Hippocampal formation (tissue), 2 donors: Measurements from ENCODE around the gene LPIN1.
"Not testable (repeated sequence)": the region's sequence is repeated elsewhere in the genome, so short reads cannot be mapped to it uniquely, and the experiment has no call there.

Experiments
- DNase-seq, 2 donors: peaks; one replicate each; lab custom pipeline; 2025; lab: John Stamatoyannopoulos, UW

LPIN1 gene

DNA sequence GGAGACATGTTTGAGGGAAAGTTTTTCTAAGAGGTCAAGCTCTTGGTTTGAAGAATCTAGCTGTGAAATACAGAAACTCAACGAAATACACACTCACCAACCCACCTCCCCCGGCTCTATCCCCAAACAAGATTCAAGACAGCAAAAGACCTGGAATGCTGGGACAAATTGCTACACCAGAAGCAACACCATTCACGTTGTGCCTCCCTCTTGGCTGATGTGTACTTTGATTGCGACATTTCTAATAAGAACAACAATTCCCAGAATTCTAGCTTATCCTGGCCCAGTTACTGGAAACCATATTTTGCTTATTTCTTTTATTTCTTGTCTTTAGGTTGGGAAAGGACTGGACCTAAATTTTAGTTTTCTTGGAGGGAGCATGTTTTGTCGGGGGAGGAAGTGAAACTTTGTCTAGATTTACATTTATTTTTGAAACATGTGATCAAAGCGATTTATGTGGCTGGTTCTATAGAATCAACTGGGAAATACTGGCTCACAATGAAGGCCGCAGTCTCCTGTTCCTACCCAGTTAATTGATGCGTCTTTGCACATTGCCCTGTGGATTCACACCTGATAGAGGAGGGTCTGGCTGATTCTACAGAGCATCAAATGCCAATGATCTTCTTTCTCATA lies 29.6 kb upstream of the LPIN1 start:
- no peak for DNase-seq

DNA sequence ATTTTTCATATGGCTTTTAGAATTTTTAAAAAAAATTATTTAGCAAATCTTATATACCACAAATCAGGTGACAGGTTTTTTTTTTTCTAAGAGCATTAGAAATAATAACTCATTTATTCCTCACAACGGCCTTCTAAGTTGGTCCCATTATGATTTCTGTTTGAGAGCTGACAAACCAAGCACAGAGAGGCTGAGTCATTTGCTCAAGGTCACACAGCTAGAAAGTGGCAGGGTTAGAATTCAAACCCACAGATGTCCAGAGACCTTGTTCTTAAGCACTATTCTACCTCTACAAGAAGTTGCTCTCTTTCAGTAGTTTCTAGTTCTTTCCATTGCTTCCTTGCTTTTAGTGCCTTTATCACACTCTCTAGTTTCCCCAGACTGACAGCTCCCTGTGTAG lies 28.8 kb upstream of the LPIN1 start:
- no peak for DNase-seq

DNA sequence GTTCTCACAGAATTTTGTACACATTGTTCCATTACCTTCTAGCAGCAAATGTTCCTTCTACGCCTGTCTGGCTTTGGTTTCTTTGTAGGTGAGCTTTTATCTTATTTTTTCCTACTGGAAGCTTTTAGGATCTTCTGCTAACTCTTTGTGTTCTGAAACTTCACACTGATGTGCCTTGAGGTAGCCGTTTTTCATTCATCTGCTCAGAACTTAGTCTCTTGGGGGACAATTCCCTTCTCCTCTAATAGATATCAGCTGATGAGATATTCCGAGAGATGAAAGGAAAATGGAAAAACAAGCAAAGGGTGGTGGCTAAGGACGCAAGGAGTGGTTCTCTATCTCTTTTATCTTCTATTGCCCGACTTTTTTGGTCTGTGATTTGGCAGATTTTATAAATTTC lies 27.8 kb upstream of the LPIN1 start:
- DNase-seq = no peak

DNA sequence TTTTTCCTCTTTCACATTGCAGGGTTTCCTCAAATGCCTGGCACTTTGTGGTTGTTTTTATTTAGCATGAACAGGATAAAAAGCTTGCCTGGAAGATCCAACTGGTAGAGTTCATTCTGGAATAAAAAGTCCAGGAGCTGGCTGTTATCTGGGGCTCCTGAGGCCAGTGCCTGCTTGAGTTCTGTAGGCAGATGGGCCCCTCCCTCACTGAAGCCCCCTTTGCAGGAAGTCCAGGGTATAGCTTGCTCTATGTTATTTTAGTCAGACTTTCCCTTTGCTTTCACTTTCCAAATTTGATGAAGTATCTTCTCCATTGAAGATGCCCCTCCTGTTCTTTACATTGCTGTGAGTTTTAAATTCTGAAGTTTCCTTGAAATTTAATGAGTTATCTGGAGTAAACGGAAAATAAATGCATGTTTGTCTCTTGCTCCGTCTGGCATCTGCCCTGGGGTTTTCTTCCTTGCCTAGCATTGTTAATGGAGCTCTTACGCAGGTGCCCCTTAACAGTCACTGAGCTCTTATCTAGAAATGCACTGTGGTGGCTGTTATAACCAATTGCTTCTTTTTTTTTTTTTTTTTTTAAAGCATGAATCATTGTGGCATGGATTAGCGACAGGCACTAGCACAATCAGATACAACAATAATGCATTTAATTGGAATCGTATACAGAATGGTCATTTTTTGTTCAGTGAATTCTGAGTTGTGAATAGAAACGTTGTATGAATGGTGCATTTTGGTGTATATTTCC lies 27.0 kb upstream of the LPIN1 start:
- no peak for DNase-seq

DNA sequence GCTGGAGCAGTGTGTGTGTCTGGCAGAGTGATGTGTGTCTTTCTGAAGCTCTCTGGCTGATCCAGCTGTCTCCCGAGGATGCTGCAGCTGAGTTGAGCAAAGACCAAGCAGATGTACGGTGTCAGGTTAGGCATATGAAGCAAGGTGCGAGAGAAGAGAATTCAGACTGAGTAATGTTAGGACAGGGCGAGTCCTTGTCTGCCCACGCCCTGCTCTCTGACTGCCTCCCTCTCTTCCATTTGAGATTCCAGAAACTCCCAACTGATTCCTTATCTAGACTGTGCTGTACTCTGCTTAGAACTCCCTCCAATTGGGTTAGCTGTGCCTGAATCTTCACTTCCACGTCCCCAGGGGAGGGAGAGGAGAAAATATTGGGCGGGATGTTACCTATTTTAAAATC lies 25.7 kb upstream of the LPIN1 start:
- DNase-seq = no peak

DNA sequence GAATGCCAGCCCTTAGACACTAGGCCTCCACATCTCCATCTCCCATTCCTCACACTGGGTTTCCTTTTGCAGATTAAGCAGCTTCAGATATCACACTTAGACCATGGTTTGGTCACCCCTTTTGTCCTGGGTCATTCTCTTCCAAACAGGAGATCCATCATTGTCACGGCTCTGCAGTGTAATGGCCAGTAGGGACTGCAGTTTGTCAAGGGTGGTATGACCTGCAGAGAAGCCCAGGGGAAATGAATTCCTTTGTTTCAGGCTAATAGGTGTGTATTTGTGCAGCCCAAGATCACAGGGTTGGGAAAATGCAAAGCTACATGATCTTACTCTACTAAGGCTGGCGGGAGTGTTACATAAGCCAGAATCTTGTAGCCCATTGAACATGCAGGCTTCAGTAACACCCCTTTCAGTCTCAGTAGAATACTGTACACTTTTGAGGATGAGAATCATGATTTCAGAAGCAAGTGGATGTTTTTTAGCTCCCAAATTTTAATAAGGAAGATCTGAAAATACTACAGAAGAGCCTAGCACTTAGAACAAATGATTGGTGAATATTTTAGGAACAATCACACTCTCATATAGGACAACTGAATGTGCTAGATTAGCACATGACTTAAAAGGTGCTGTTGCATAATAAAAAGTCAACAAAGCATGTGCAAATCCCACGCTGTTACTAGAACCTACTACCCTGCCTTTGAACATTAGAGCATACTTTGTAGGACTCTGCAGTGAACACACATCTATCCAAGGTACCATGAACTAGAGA lies 24.0 kb upstream of the LPIN1 start:
- DNase-seq = no peak

DNA sequence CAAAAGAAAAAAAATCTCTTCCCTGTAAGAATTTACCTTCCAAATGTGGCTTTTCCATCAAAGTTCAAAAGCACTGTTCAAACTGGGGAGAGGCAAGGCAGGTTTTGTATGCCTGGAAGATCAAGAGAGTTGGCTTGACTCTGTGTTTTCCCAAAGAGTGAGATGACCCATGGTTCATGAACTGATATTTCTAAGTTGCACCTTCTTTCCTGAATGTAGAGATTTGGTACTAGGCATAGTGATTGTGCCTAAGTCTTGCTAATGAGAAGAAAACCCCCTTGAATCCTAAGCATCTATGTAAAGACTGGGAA lies 23.4 kb upstream of the LPIN1 start:
- no peak for DNase-seq

DNA sequence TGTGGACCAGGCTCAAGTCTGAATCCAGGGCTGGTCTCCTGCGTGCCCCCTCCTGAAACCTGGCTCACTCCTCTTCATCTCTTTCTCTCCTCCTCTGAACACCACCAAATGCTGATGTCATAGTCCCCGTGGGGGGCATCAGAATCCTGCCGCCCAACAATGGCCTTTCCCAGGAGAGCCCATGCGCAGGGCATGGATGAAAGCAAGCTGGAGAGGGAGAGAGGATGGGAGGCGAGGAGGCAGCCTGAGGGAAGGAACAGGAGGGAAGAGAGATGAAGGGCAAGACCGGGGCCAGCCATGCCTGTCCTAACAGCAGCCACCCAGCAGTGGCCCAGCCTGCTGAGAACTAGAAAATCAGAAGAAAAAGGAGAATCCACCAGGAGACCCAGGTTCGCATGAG lies 22.3 kb upstream of the LPIN1 start:
- DNase-seq = no peak

DNA sequence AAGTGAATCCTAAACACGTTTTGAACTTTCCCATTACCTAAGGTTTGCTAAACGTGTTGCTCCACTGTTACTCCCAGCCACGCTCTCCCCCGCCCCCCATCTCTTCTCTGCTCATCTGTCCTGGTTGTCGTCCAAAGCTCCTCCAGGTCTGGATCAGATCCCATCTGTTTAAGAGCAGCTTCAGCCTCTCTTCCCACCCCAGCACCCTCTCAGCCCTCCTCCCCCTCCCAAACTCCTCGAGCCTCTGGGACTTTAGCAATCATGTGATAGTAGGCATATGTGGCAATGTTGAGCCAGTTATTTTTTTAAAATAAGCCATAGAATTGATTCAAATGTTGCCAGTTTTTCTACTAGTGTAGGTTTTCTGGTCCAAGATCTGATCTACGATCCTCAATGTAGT lies 20.0 kb upstream of the LPIN1 start:
- DNase-seq = no peak

DNA sequence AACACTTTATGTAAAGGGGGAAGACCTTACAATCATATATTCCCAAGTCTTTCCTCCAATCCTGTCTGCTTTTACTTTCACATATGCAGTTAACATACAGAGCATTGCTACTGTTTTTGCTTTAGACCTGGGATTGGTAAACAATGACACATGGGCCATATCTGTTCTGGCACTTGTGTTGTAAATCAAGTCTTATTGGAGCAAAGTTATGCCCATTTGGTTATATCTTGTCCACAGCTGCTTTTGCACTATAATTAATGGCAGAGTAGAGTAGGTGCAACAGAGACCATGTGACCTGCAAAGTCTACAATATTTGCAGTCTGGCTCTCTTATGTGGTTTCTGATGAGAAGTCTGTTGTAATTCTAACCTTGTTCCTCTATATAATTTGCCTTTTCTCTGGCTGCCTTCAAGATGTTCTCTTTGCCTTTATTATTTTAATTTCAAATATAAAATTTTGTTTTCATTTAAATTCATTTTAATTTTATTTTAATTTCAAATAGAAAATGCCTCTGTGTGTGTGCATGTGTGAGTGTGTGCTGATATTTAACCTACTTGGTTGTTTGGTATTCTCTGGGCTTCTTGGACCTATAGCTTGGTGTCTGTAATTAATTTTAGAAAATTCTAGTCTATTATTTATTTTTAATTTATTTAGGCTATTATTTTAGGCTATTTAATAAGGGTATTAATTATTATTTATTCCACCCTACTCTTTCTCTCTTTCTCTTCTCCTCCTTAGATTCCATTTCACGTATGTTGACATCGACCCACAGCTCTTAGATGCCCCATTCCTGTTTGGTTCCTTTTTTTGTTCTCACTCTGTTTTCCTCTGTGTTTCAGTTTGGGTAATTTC lies 16.8 kb upstream of the LPIN1 start:
- DNase-seq = no peak

DNA sequence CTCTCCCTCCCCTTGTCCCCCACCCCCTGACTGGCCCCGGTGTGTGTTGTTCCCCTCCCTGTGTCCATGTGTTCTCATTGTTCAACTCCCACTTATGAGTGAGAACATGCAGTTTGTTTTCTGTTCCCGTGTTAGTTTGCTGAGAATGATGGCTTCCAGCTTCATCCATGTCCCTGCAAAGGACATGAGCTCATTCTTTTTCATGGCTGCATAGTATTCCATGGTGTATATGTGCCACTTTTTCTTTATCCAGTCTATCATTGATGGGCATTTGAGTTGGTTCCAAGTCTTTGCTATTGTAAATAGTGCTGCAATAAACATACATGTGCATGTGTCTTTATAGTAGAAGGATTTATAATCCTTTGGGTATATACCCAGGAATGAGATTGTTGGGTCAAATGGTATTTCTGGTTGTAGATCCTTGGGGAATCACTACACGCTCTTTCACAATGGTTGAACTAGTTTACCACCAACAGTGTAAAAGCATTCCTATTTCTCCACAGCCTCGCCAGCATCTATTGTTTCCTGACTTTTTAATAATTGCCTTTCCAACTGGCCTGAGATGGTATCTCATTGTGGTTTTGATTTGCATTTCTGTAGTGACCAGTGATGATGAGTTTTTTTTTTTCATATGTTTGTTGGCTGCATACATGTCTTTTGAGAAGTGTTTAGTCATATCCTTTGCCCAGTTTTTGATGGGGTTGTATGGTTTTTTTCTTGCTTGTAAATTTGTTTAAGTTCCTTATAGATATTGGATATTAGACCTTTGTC lies 15.0 kb upstream of the LPIN1 start:
- DNase-seq = not testable (repeated sequence)

DNA sequence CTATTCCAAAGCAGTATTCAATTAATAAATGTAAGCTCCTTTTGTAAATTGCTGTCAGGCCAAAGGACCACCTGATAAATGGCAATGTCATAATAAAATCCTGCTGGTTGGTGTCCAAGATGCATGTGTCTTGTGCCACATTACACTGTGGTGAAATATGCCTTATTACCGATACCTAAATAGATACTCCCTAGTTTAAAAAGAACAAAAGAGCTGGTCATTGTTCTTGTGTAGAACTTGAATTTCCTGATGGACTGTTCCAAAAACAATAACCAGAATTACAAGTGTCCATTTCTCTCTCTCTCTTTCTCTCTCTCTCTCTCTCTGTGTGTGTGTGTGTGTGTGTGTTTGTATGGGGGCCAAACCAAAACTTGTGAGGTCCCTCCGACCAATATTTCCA lies 13.8 kb upstream of the LPIN1 start:
- no peak for DNase-seq

DNA sequence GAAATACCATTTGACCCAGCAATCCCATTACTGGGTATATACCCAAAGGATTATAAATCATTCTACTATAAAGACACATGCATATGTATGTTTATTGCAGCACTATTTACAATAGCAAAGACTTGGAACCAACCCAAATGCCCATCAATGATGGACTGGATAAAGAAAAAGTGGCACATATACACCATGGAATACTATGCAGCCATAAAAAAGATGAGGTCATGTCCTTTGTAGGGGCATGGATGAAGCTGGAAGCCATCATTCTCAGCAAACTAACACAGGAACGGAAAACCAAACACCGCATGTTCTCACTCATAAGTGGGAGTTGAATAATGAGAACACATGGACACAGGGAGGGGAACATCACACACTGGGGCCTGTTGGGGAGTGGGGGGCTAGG lies 8.6 kb upstream of the LPIN1 start:
- not testable (repeated sequence) for DNase-seq

DNA sequence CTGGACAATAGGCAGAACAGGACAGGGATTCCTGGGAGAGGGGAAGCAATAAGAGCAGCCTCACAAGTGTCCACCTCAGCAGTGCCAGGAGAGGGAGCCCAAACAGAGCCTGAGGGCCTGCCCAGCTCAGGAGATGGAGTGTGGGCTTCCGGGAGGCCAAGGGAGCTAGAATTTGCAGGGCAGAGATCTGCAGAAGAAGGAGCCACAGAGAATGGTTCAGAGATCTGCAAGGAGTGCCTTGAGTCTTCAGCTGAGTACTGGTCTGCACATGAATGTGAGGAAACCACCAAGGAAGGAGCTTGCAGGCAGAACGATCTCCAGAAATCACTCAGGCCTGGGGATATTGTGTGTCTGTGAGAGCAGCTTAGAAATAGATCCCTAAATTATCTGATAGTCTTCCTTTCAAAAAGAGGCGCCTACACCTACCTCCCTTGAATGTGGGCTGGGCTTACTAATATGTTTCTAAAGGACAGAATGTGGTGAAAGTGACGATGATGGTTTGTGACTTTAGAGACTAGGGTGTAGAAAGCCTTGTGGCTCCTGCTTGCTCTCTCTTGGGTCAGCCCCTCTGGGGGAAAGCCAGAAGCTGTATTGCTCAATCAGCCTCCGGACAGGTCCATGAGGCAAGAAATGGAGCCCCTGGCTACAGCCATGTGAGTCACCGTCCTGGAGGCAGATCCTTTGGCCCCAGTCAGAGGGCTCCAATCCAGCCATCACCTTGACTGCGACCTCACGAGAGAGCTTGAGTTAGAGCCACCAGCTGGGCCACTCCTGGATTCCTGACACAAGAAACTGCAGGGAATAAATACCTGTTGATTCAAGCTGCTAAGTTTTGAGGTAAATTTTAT lies 7.6 kb upstream of the LPIN1 start:
- DNase-seq = peak in 1 of 2 donors; percentile 11

DNA sequence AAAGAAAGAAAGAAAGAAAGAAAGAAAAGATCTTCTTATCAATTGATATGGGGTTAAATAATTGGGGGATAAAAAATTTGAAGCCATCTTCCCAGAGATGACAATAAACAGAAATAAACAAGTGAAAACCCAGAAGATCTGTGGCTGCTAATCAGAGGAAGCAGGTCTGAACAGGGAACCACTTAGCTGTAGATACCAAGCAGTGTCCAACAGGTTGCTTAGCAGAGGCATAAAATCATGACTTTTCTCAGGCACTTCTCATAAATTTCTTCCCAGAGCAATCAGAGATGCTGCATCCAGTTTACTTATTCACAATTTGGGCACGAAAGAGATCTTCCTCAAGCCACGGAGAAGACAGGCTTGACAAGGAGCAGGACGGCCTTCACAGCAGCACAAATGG lies 5.7 kb upstream of the LPIN1 start:
- no peak for DNase-seq

DNA sequence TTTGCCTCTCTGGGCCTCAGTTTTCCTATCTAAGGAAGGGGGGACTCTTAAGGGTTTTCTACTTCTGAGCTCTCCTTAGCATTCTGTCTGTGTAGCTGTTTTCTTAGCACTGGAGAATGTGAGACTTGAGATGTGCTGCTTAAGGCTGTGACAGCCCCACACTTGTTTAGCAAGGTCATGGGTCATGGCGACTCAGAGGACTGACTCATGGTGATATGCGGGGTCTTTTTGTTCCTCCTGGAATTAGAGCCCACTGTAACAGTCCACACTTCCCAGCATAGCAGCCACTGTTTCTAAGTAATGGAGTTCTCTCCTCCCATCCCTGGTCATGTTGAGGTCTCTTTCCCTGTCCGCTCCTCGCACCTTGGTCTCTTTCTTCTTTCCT lies 4.1 kb upstream of the LPIN1 start:
- no peak for DNase-seq

DNA sequence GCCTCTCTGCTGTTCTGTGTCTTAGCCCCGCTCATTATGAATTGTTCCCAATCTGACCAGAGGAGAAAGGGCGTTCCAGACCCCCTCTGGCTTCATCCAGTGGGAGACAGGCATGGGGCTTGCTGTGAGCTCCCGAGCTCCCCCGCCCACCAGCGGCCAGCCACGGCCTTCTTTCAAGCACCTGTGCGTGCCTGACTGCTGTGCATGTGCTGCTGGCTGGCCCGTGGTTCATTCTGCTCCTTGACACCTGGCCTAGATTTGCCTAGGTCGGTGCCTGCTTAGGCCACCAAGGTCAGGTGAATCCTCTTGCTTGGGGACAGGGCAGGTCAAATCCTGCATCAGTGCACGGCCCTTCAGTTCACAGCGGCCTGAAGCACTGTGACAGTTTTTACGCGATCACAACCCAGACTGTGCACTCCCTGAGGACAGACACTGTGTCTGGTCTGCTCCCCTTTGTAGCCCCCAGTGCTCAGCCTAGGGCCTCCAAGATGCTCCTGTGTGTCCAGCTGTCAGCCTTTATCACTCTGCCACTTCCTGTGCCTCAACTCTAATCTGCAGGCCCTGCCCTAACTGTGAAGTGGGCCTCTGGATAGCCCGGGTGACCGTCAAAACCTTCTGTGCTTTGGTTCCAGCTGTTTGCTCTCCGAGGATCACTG lies 3.6 kb upstream of the LPIN1 start:
- no peak for DNase-seq

DNA sequence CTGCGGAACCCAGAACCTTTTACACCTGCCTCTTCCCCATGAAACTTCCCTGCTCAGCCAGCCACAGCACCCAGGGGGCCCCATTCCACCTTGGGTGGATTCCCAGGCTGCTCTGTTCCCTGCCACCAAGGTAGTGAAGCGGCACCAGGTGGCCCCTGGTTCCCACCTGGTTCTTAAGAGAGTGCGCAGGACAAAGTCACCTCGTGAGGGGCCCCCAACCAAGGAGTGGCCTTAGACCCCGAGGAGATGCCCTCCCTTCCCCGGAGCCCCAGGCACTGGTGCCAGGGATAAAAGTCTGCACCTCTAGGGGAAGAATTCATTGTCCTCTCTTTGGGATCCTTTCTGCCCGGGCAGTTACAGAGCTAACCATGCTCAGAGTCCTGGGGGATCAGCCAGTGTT lies 3.1 kb upstream of the LPIN1 start:
- DNase-seq = no peak

DNA sequence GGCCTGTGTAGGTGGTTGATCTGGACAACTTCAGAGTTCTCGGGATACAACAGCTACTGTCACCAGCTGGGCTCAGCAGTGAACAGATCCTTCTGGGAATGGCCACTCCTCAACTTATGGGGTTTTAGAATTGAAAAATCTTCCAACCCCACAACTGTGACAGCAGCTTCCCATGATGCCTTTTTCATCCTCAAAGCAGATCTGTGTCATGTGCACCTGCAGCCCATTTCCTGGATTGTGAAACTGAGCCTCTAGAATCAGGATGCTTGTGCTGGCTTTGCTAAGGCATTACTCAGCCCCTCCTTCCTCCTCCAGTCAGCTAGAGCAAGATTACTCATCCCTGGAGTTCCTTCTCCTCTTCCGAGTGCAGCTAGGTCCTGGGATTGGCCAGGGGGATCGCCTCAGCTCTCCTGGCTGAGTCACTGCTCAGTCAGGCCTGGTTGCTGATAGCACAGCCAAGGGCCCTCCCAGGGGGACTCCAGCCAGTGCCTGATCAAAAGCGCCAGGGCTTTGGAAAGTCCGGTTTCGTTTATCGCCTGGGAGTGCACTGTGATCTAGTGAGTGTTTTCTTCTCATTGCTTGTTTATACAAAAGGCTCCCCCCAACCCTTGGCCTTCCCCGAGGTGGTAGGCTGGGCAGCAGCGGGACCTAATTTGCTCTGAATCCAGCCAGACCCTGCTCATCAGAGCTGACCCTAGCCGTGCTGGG lies 2.4 kb upstream of the LPIN1 start:
- peak; percentile 78 to 80 for DNase-seq
